ENCODE results near the gene RCBTB2. TPM values are rescaled to one million over a fixed set of nuclear protein-coding genes. Genes with fewer than 3 reads are reported as not detected.
A peak's percentile ranks its signal among the peaks of the same experiment; 100 is the strongest.

RCBTB2 gene
- total and polyA plus RNA-seq, 7 experiments from 2014 or later: 7.6 to 19.7 (median 11.5) TPM

- Mint-ChIP-seq H3K4me1 (peaks cover 13 to 50% (median 37%) of the 10 kb centered on the region in 7 donors), H3K36me3 (peaks cover 13 to 34% (median 20%) of the 10 kb centered on the region in 5 donors), H3K27ac (peak overlapping the region in 6 of 9 donors; percentile 2 to 53 (median 36)), H3K9me3 (peaks cover 0 to 24% (median 14%) of the 10 kb centered on the region in 11 donors), H3K27me3 (no peaks in the 10 kb centered on the region), H3K4me3 (peak overlapping the region in 8 of 10 donors; percentile 4 to 79 (median 74))
- ChIA-PET CTCF (interaction anchor here (1.6 kb wide), 1 partner anchor 131 kb away, joined by 4 read pairs; no protein-coding TSS in a partner anchor), POLR2A (interaction anchor here (0.7 kb wide), 1 partner anchor 44 kb away, joined by 5 read pairs; no protein-coding TSS in a partner anchor)
- Histone ChIP-seq H3K4me3 (ENCODE audit: low read length) (no peak overlapping the region), H3K36me3 (ENCODE audit: control insufficient read depth in 2 of 3, insufficient read depth in 3 of 3, low read length in 3 of 3) (peaks cover 0 to 3% (median 0%) of the 10 kb centered on the region in 3 experiments), H3K9me3 (ENCODE audit: control insufficient read depth in 2 of 3, low read length in 3 of 3) (no peaks in the 10 kb centered on the region), H3K4me1 (ENCODE audit: control insufficient read depth in 2 of 2, insufficient read depth in 2 of 2, low read length in 2 of 2) (peaks cover 0 to 11% of the 10 kb centered on the region in 2 donors), H3K27me3 (ENCODE audit: control insufficient read depth in 2 of 2, insufficient read depth in 2 of 2, low read length in 2 of 2) (no peaks in the 10 kb centered on the region), H3K27ac (ENCODE audit: low read depth, low read length) (no peak overlapping the region)
- DNase-seq: no peak
- intact Hi-C loops (cut with micrococcal nuclease): loop anchor here (2.0 to 5.0 kb wide), 4 partner anchors 18 to 48 kb away; partner anchors contain the start of gene LPAR6 (in 1 of the 2)
- no peak for ATAC-seq
Observed at GRCh38 chr13:48448285-48448958, 84.5 kb downstream of the RCBTB2 start.

- Histone ChIP-seq H3K27me3 (ENCODE audit: control insufficient read depth in 2 of 2, insufficient read depth in 2 of 2, low read length in 2 of 2) (no peaks in the 10 kb centered on the region), H3K27ac (ENCODE audit: low read depth, low read length) (no peak overlapping the region), H3K4me3 (ENCODE audit: low read length) (no peak overlapping the region), H3K9me3 (ENCODE audit: control insufficient read depth in 2 of 3, low read length in 3 of 3) (no peaks in the 10 kb centered on the region), H3K4me1 (ENCODE audit: control insufficient read depth in 2 of 2, insufficient read depth in 2 of 2, low read length in 2 of 2) (peaks cover 0 to 11% of the 10 kb centered on the region in 2 donors), H3K36me3 (ENCODE audit: control insufficient read depth in 2 of 3, insufficient read depth in 3 of 3, low read length in 3 of 3) (no peaks in the 10 kb centered on the region)
- intact Hi-C loops (cut with micrococcal nuclease): loop anchor here in 1 of 2 donors (5.0 kb wide), 1 partner anchor 34 kb away; the partner anchor contains the start of gene LPAR6
- ATAC-seq (no peak), DNase-seq (no peak)
- ChIA-PET CTCF (no interaction called here), POLR2A (no interaction called here)
- Mint-ChIP-seq H3K27ac (no peak overlapping the region), H3K4me1 (peaks cover 12 to 39% (median 37%) of the 10 kb centered on the region in 7 donors), H3K27me3 (no peaks in the 10 kb centered on the region), H3K9me3 (peaks cover 0 to 12% (median 10%) of the 10 kb centered on the region in 11 donors), H3K4me3 (no peak overlapping the region), H3K36me3 (peaks cover 8 to 18% (median 10%) of the 10 kb centered on the region in 5 donors)
Observed at GRCh38 chr13:48446464-48446863, 86.4 kb downstream of the RCBTB2 start.

GRCh38 chr13:48443442-48444208 is 89.3 kb downstream of the RCBTB2 start:
- peaks cover 0 to 8% (median 0%) of the 10 kb centered on the region in 5 donors for H3K36me3 Mint-ChIP-seq
- peaks cover 12 to 25% (median 22%) of the 10 kb centered on the region in 7 donors for H3K4me1 Mint-ChIP-seq
- CTCF ChIA-PET: interaction anchor here (1.3 to 1.4 kb wide), 2 partner anchors 61 to 136 kb away, joined by 3 to 4 read pairs; no protein-coding TSS in a partner anchor
- Histone ChIP-seq H3K9me3 (ENCODE audit: control insufficient read depth in 2 of 3, low read length in 3 of 3) (no peaks in the 10 kb centered on the region), H3K4me1 (ENCODE audit: control insufficient read depth in 2 of 2, insufficient read depth in 2 of 2, low read length in 2 of 2) (peaks cover 0 to 11% of the 10 kb centered on the region in 2 donors), H3K27ac (ENCODE audit: low read depth, low read length) (no peak overlapping the region), H3K4me3 (ENCODE audit: low read length) (no peak overlapping the region), H3K27me3 (ENCODE audit: control insufficient read depth in 2 of 2, insufficient read depth in 2 of 2, low read length in 2 of 2) (no peaks in the 10 kb centered on the region), H3K36me3 (ENCODE audit: control insufficient read depth in 2 of 3, insufficient read depth in 3 of 3, low read length in 3 of 3) (no peaks in the 10 kb centered on the region)
- H3K4me3 Mint-ChIP-seq: peak overlapping the region; percentile 22 to 78 (median 65)
- DNase-seq: peak in 3 of 9 donors; percentile 8 to 16 (median 9)
- H3K27ac Mint-ChIP-seq: peak overlapping the region in 6 of 9 donors; percentile 32 to 92 (median 76)
- ATAC-seq: no peak
- H3K27me3 Mint-ChIP-seq: no peaks in the 10 kb centered on the region
- peaks cover 0 to 2% (median 0%) of the 10 kb centered on the region in 11 donors for H3K9me3 Mint-ChIP-seq
- intact Hi-C loops (cut with micrococcal nuclease): loop anchor here in 1 of 2 donors (2.0 kb wide), 1 partner anchor 31 kb away; the partner anchor contains the start of gene LPAR6
- POLR2A ChIA-PET: interaction anchor here (0.6 to 1.4 kb wide), 4 partner anchors 7 to 1348 kb away, joined by 3 to 9 read pairs (median 3); no protein-coding TSS in a partner anchor

Other genes with a start within 250 kb of the RCBTB2 start
- gene RB1, start 229.3 kb downstream of the RCBTB2 start, total RNA-seq: 10 to 100 TPM; 18.0 to 37.1 (median 23.6) TPM
- gene RB1, start 229.3 kb downstream of the RCBTB2 start, polyA plus RNA-seq: 10 to 100 TPM; 12.1 to 13.5 TPM
- gene LPAR6, start 120.0 kb downstream of the RCBTB2 start, total RNA-seq: 10 to 100 TPM; 24.1 to 60.4 (median 32.8) TPM
- gene LPAR6, start 120.0 kb downstream of the RCBTB2 start, polyA plus RNA-seq: 10 to 100 TPM; 51.0 to 59.8 TPM
- 1 to 10 TPM; 2.1 to 6.5 (median 3.5) TPM for gene CYSLTR2, start 120.8 kb upstream of the RCBTB2 start, total RNA-seq
- 1 to 10 TPM; 1.0 to 1.1 TPM for gene CYSLTR2, start 120.8 kb upstream of the RCBTB2 start, polyA plus RNA-seq